HG03060 (cell line): ENCODE results near the gene UBASH3B.

Source experiments
- ATAC-seq: cut with Tn5 transposase; IDR thresholded peaks from one replicate; pipeline ENCODE4 v1.9.1; 2021; ENCODE audit warnings: low read depth, moderate number of reproducible peaks; ENCODE audit not compliant: unreplicated experiment

Gene UBASH3B

DNA sequence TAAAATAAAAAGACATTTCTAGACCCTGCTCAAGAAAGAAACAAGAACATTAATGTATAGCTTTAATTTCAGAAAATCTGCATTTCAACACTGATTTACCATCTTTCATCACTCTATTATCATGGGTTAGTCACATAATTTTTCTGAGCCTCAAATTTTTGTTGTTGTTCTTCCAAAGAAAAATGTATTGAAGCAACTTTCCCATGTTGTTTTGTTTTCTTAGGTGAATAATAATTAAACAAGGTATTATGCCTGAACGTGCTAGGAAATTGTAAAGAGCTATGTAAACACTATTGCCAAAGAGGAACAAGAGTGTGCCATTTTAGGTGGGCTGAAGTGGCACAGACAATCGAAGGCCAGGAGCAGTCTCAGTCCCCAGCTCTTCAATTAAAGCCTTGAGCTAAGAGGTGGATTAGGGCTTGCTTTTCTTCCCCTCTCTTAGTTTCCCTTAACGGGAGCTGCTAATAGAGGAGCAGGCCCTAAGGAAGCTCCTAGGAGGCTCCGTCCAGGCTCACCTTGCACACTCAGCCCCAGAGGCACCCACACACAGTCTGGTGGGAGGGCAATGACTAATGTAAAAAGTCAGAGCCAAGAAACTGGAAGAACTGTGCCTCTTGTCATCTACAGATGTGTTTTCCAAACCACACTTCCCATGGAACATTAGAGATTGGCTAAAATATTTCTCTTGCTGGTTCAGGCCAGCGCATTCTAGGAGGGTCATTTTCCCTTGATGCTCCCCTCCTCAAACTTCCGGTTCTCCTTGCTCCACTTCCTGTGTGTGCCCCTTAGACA lies 8.8 kb upstream of the UBASH3B start:
- ATAC-seq, result no peak

DNA sequence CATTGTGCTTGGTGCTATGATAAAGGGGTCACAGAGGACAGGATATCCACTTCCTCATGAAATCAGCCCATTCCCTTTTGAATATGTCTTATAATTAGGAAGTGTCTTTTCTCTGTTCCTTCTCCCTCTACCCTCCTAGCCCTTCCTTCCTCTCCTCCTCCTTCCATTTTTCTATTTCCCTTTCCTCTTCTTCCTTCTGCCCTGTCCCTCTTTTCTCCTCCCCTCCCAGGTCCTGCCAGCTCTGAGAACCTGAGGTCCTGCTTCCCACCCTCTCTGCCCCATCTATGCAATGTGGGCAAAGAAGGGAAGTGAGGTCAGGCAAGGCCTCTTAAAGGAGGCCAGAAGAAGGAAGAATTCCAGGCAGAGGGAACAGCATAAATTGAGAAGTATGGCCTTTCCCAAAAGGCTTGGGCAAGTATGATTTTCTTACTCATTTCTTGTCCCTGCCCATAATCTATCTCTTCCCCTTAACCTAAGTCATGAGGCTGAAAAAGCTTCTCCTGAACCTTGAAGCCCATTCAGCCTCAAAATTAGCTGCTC lies 7.7 kb upstream of the UBASH3B start:
- ATAC-seq, result no peak

DNA sequence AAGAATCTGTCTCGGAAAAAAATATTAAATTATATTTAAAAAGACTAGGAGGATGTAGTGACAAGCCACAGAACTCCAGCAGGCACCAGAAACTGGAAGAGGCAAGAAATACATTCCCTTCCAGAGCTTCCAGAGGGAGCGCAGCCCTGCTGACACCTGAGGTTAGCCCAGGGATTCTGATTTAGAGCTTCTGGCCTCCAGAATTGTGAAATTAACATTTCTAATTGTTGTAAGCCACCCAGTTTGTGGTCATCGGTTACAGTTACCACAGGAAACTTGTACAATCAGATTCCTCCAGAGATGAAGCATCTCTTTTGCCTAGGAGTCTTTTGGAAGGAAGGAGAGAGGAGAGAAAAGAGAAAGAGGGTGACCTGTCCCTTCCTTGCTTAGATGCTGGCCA lies 6.4 kb upstream of the UBASH3B start:
- no peak for ATAC-seq

DNA sequence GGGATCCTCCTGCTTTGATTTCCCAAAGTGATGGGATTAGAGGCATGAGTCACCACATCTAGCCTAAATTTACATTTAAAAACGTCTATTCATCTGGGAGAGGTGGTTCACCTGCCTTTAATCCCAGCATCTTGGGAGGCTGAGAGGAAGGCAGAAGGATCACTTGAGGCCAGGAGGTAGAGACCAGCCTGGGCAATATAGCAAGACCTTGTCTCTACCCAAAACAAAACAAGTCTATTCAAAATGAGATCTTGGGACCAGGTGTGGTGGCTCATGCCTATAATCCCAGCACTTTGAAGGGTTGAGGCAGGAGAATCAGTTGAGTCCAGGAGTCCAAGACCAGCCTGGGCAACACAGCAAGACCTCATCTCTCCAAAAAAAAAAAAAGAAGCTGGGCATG lies 4.9 kb upstream of the UBASH3B start:
- no peak for ATAC-seq

DNA sequence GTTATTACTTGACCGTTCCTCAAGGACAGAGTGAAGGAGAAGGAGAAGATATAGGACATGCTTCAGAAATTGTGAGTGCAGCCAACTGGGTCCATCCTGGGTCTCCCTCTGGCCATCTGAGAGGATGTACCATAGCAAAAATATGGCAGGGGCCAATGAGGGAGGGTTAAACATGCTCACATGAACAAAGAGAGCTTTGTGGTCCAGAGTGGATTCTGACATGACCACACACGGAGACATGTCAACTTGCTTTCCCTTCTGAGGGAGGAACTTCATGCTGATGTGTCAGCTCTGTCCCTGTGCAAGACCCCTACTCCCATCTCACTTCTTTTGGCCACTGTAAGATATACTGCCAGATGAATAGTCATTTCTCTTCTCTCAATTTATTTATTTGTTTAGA lies 3.0 kb upstream of the UBASH3B start:
- ATAC-seq, result no peak

DNA sequence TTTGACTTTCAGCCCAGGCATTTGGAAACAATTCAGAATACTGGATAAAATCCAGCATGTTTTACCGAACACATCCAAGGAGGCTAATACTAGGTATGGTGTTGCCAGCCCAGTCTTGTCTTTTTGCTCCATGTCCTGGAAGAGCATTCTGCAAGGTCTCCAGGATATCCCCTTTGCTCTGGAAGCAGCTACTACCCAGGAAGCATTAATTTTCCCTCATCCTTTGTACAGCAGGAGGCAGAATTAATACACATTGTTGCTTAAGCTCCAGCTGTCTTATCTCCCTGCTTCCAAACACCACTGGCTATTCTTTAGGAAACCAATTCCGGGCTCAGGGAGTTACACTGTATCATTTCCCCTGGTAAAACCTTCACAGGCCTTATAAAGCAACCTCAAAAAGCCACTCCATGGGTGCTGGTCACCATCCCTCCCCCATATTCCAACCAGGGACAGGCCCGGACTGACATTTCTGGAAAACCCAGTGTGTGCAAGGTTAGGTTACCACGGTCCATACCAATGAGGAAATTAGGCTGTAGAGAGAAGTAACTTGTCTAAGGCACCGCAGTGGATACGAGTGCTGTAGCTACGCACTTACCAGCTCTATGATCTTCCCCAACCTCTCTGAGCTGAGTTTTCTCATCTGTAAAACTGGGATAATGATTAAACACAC lies 1.5 kb upstream of the UBASH3B start:
- ATAC-seq, result no peak

DNA sequence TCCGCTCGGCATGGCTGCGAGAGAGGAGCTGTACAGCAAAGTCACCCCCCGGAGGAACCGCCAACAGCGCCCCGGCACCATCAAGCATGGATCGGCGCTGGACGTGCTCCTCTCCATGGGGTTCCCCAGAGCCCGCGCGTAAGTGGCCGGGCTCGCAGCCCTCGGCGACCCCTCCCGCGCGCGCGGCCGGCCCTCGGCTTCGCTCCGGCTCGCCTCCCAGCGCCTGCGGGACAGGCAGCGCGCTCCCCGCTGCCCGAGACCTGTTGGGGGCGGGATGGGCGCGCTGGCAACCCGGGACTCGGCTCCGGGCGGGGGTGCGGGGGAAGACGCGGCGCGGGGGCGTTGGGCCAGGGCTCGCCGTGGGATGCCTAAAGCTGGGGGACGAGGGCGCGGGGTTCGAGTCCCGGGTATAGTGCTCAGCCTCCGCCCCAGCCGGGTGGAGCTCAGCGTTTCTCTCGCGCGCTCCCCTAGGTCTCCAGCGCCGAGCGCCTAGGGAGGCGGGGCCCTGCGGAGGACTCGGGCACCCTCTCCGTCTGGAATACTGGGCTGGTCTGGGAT lies 630 bp downstream of the UBASH3B start:
- ATAC-seq, result peak; percentile 33

DNA sequence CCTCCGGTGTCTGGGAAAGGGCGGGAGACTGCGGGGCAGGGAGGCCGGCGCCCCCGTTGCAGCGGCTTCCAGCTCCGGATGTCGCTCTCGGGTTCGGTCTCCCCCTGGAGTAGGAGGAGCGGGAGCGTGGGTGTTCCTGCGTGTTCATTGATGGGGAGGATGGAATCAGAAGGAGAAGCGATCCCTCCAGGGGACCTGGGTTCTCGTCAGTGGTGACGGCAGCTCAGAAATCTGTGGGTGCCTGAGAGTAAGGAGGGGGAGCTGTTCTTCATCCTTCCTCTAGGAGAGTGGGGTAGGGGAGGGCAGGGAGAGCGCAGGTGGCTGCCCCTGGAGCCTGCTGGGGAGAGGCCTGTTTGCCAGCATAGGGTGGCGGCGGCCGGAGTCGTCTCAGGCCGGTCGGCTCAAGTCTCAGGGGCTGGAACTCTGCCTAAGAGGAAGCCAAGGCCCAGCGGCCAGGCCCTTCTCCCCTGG lies 1.1 kb downstream of the UBASH3B start:
- no peak for ATAC-seq

DNA sequence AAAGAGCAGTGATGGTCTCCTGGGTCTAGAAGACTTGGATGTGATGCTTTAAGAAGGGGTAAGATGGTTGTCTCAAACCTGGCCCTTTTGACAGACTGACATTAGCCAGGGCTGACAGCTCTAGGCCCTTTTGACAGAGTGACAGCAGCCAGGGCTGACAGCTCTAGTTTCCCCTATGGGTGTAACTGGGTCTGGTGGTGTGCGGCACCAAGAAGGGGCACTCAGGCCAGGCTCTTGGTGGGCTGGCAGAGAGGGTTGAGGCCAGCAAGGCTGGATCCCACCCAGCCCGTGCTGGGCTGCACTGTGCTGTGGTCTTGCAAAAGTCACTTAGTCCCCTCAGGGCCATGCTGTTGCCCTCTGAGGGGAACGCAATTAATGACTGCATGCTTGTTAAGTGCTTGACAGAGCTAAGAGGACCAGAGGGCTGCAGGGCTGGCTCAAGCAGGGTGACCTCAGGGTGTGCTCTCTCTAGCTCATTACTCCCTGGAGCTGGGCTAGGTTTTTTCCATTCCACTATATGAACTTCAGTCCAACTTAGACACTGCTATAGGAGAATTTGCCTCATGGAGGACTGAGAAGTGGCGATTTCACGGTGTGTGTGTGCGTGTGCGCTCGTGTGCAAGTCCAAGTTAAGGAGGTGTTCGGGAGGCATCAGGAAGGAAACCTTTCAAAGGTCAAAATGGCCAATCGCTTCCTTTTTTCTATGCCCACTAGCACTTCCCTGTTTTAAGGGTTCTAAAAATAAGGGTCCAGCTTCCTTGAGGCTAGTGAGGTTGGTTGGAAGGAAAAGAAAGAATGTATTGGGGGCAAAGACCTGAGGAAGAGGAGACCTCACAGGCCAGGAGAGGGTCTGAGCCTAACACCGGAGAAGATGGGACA lies 4.4 kb downstream of the UBASH3B start:
- no peak for ATAC-seq

DNA sequence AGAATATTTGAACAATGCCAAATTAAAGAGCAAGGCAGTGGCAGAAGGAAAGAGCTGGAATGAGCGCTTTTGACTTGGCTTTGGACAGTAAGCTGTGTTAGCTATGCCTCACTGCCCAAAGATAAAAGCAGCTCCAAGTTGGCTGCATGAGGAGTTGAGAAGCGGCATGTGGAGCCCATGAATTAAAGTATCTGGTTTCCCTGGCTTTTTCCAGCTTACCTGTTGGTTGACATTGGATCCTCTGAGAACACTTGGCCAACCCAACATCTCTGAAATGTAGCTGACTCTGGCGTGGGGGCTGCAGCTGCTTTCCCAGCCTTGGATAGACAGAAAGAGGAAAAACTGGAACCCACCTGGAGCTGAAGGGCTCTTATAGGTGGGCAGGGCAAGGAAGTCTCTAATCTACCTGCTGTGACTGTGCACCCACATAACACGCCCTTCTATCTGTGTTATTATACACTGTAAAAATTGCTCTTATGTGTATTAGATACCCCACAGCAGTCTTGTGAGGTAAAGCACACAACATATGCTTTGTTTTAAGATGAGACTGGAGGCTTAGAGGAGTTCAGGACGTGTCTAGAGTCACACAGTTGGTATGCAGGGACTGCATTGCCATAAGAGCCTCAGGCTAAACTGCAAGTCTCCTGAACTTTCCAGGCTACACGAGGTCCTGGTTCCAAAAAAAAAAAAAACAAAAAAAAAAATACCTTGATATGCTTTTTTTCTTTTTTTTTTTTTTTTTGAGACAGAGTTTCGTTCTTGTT lies 5.8 kb downstream of the UBASH3B start:
- no peak for ATAC-seq

DNA sequence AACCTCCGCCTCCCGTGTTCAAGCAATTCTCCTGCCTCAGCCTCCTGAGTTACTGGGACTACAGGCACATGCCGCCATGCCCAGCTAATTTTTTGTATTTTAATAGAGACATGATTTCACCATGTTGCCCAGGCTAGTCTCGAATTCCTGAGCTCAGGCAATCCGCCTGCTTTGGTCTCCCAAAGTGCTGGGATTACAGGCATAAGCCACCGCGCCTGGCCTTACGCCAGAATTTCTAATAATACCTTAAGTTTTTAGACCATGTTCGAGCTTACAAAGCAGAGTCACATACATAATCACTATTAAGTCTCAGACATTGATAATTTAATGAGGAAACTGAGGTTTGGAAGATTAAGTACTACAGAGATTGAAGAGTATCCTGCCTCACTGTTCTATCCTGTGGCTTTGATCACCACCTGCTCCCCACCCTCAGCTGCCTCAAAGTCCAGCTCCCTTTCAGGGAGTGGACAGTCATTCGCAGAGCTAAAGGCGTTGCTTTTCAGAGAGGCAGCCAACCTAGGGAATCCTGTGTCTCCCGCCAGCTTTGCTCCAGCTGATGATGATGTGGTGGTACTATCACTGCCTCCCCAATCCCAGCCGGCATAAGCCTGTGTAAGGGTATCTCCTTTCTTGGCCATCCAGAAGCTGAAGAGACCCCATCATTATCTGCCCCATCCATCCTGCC lies 7.7 kb downstream of the UBASH3B start:
- ATAC-seq, result no peak

DNA sequence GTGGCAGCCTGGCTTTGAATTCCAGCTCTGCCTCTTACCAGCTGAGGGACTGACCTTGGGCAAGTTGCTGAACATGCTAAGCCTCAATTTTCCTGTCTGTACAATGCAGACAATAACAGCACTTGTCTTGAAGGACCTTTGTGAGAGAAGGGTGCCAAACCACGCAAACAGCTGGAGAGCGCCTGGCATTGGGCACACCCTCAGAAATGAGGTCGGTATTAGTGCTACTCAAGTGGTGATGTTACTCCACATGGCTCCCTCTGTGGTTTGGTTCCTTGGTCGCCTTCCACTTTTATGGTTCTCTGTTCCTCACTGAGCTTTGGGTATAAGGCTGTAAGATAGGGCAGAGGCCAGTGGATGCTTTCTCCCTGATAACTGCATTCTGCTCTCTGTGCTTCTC lies 8.2 kb downstream of the UBASH3B start:
- ATAC-seq, result no peak

DNA sequence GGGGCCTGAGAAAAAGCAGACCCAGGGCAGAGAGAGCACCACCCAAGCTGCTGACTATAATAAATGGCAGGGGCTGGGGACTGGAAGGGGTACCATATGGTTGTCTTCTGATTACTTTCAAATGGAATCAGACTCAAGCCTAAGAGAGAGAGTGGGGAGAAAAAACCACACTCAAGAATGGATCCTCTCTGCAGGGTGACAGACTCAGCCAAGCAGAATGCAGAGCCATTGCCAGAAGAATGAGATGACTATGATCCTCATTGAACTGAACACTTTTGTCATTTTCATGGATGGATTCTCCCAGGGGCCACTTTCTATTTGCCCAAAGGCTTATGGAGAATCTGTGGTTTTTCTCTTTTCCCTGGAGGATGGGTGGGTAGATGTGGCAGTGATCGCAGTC lies 8.7 kb downstream of the UBASH3B start:
- no peak for ATAC-seq

DNA sequence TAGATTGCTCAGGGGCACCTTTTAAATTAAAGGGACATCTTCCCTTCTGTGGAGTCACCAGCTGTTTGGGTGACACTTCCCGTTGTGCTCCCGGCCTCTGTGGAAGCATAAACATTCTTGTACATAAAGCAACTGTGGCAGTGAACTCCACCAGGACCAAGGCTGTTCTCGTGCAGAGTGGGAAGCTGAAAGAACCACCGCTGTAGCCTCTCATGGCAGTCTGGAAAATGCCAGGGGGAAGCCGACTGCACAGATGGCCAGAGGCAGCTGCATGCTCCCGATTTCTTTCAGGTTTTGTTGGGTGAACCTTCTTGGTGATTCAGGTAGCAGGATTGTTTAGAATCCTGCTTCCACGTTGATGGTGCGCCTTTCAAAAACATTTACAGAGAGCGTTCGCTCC lies 10.3 kb downstream of the UBASH3B start:
- no peak for ATAC-seq

DNA sequence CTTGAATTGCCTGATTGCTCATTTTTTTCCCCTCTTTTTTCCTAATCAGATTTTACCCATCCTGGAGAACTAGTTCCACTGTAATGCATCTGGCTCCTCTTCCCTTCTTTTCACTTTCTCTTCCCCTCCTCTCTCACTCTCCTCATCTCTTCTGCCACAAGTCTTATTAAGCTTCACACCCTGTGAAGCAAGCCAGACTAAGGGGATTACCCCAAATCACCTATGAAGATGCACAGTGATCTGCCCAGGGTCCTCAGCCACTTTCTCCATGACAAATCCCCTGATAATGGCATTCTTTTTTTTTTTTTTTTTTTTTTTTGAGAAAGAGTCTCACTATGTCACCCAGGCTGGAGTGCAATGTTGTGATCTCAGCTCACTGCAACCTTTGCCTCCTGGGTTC lies 11.2 kb downstream of the UBASH3B start:
- no peak for ATAC-seq

DNA sequence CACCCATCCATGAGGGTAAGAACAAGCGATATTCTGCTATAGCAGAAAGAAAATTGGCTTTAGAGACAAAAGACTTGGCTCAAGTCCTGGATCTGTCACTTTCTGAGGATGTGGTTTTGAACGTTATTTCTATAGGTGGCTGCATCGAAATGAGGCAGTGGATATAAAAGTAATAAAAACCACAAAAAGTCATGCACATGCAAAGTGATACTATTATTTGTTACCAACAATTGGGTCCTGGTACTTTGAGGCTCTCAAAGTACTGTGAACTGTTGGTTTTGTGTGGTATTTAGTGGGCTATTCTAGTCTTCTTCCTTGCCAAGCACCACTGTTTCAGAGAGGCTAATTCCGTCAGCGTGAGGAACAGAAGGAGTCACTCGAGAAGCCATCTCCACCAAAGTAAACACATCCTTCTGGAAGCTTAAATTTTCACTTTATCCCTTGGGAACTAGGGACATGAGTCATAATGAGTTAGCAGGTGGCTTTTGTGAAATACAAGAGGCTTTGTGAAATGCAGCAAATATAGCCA lies 13.1 kb downstream of the UBASH3B start:
- no peak for ATAC-seq

DNA sequence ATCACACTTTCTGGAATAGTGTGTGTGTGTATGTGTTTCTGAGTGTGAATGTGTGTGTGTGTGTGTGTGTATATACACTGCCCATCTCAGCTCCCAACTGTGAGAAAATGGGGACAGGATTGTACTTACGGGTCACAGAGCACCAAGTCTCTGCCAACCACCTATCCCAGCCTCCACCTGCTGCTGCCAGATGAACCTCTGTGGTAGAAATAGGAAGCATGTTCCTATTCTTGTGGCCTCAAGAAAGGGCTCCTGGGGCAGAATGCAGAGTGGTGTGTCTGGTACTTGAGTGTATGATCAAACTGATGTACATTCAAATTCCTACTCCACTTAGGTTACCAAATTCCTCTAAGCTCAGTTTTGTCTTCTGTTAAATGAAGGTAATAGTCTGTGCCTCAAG lies 14.6 kb downstream of the UBASH3B start:
- ATAC-seq, result no peak

DNA sequence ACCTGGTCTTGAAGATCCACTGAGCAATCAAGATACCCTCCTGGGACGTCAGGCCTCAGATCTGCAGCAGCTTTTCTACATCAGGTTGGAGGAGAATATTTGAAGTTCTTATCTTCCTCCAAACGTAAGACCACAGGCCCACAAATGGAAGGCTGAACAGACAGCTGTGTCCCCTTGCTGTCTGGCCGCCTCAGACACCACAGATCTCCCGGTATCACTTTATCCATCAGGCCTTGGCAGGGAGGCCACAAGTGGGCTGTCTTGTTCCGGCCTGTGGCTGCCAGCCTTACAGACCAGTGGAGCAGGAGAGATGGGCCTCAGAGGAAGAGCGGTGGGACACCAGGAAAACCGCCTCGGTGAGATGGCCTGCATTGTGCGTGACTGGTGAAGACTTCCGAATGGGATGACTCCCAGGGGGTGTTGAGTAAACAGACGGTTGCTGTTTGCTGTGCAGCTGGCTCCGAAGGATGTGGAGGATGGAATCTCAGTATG lies 15.9 kb downstream of the UBASH3B start:
- no peak for ATAC-seq

DNA sequence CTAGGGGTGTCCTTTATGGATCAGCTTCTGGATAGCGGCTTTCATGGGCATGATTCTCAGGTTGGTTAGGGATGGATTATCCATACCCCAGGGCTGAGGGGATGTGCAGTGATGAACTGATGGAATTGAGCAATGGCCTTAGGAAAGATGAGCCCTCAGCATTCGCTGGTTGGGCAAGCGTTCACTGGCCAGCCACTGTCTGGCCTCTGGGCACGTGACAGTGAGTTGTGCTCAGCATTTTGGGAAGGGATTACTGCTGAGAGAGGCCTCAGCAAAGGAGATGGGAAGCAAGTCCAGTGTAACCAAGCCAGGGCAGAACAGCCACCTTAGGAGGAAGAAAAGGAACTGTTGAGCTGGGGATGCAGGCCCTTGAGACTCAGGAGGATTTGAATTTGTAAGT lies 17.4 kb downstream of the UBASH3B start:
- ATAC-seq, result no peak
